Mesothelial cell of epicardium (in vitro differentiated cells): ENCODE results near the gene GOLM1. TPM values are rescaled to one million over a fixed set of nuclear protein-coding genes. Genes with fewer than 3 reads are reported as not detected.

ENCODE experiments used
- DNase-seq, 2 experiments: peaks; one replicate each; pipeline ENCODE4 v3.0.0; 2021; ENCODE audit warnings: low spot score in 2 of 2; ENCODE audit not compliant: unreplicated experiment in 2 of 2
- H3K27ac Mint-ChIP-seq: 2 replicates; pipeline ENCODE4 v1.8.0; 2021; ENCODE audit warnings: mixed read lengths
- H3K27me3 Mint-ChIP-seq: 2 replicates; pipeline ENCODE4 v1.8.0; 2021; ENCODE audit warnings: low read depth, mixed read lengths
- H3K36me3 Mint-ChIP-seq: 2 replicates; pipeline ENCODE4 v1.8.0; 2021; ENCODE audit warnings: mixed read lengths
- H3K4me1 Mint-ChIP-seq: 2 replicates; pipeline ENCODE4 v1.8.0; 2021; ENCODE audit warnings: mixed read lengths
- H3K4me3 Mint-ChIP-seq: 2 replicates; pipeline ENCODE4 v1.8.0; 2021; ENCODE audit warnings: mild to moderate bottlenecking, moderate library complexity, mixed read lengths
- H3K9me3 Mint-ChIP-seq: 2 replicates; pipeline ENCODE4 v1.8.0; 2021; ENCODE audit warnings: mixed read lengths
- CTCF ChIP-seq: fragments of 200-600 bp; sonication (generic); IDR thresholded peaks from one replicate; pipeline ENCODE4 v1.5.0; 2021; ENCODE audit warnings: antibody characterized with exemption; ENCODE audit not compliant: unreplicated experiment
- total RNA-seq: library from RNA; stranded (reverse); gene quantifications from 3 replicates; pipeline ENCODE4 v1.2.1, GENCODE V29; 2021

GOLM1 gene
- total RNA-seq, 1 donor from 2014 or later: 101 TPM

- Mint-ChIP-seq H3K27ac (peak overlapping the region; percentile 48), H3K27me3 (no peaks in the 10 kb centered on the region), H3K4me3 (no peak overlapping the region), H3K36me3 (peaks cover 52% of the 10 kb centered on the region), H3K4me1 (peaks cover 20% of the 10 kb centered on the region), H3K9me3 (no peaks in the 10 kb centered on the region)
- no peak for TF ChIP-seq CTCF
- no peak for DNase-seq
Observed at GRCh38 chr9:86020731-86021130, 78.6 kb downstream of the GOLM1 start.

DNA sequence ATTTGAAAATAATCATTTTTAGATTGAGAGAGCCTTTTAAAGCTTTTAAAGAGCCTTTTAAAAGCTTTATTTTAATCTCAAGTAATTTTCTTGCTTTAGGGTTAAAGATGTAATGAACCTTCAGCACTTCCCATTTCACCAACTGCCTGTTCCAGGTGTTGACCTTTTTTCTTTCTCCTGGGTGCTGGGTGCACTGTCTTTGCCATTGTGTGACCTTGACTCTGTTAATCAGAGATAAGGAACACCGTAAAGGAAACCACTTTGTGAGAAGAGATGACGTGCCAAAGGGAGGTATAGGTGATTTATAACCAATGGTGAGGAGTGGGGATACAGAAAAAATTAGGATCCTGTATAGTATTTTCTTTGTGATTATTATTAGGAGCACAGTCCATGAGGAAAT, 90.2 kb downstream of the GOLM1 start:
- Mint-ChIP-seq H3K36me3 (peaks cover 50% of the 10 kb centered on the region), H3K9me3 (peaks cover 16% of the 10 kb centered on the region), H3K4me1 (peaks cover 4% of the 10 kb centered on the region), H3K27me3 (no peaks in the 10 kb centered on the region), H3K4me3 (no peak overlapping the region), H3K27ac (no peak overlapping the region)
- DNase-seq: no peak
- TF ChIP-seq CTCF: no peak

- H3K27me3 Mint-ChIP-seq: no peaks in the 10 kb centered on the region
- H3K4me1 Mint-ChIP-seq: no peaks in the 10 kb centered on the region
- H3K4me3 Mint-ChIP-seq: no peak overlapping the region
- no peak for DNase-seq
- no peak overlapping the region for H3K27ac Mint-ChIP-seq
- peaks cover 49% of the 10 kb centered on the region for H3K9me3 Mint-ChIP-seq
- TF ChIP-seq CTCF: no peak
- H3K36me3 Mint-ChIP-seq: peaks cover 76% of the 10 kb centered on the region
Observed at GRCh38 chr9:86005253-86005775, 94.0 kb downstream of the GOLM1 start.

- Mint-ChIP-seq H3K36me3 (peaks cover 41% of the 10 kb centered on the region), H3K4me1 (no peaks in the 10 kb centered on the region), H3K27me3 (no peaks in the 10 kb centered on the region), H3K9me3 (peaks cover 18% of the 10 kb centered on the region), H3K27ac (no peak overlapping the region), H3K4me3 (no peak overlapping the region)
- no peak for DNase-seq
- TF ChIP-seq CTCF: no peak
Observed at GRCh38 chr9:85995599-85995998, 103.8 kb downstream of the GOLM1 start.

DNA sequence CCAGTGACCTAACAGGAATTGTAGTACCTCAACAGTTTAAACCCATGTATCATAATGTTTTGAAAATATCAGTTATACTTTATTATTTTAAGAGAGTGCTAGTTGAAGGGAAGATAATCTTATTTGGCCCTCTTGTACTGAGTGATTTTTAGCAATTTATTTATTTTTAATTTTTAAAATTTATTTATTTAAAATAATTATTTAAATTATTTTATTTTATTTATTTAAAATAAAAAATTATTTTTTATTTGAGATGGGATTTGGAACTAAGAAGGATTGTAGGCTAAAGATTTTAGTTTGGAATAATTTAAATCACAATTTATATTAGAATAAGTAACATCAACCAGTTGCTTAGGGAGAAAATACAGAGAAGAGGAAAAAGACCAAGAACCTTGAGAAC, 104.3 kb downstream of the GOLM1 start:
- no peaks in the 10 kb centered on the region for H3K4me1 Mint-ChIP-seq
- peaks cover 13% of the 10 kb centered on the region for H3K9me3 Mint-ChIP-seq
- peaks cover 38% of the 10 kb centered on the region for H3K36me3 Mint-ChIP-seq
- no peak overlapping the region for H3K27ac Mint-ChIP-seq
- no peaks in the 10 kb centered on the region for H3K27me3 Mint-ChIP-seq
- no peak for TF ChIP-seq CTCF
- no peak overlapping the region for H3K4me3 Mint-ChIP-seq
- DNase-seq: no peak

GRCh38 chr9:85994191-85994590, 105.2 kb downstream of the GOLM1 start:
- Mint-ChIP-seq H3K4me3 (no peak overlapping the region), H3K9me3 (peaks cover 10% of the 10 kb centered on the region), H3K27me3 (no peaks in the 10 kb centered on the region), H3K4me1 (no peaks in the 10 kb centered on the region), H3K27ac (peak overlapping the region; percentile 7), H3K36me3 (peaks cover 43% of the 10 kb centered on the region)
- no peak for DNase-seq
- TF ChIP-seq CTCF: no peak
